ENCODE measurements around the gene KCNN3. TPM values are rescaled to one million over a fixed set of nuclear protein-coding genes. Genes with fewer than 3 reads are reported as not detected.
"Not testable (repeated sequence)": the region's sequence is repeated elsewhere in the genome, so short reads cannot be mapped to it uniquely, and the experiment has no call there.

KCNN3 gene
- total and polyA plus RNA-seq, 2 of the 13 experiments (the other 11 are each of a cell fraction or from before 2014, with no cell fraction given) = not detected

- 13% methylated on average over 1 of the region's 3 CpGs for WGBS (ENCODE audit: low lambda C conversion rate)
- H3K27me3 ChIP-seq (ENCODE audit: control insufficient read depth in 1 of 2, insufficient read depth in 2 of 2, low read length in 2 of 2); H3K36me3 ChIP-seq (replicated peaks in 1 of 2; ENCODE audit: control insufficient read depth in 1 of 2, insufficient read depth in 2 of 2, low read length in 2 of 2); H3K79me2 ChIP-seq (ENCODE audit: insufficient read depth, low read length); H3K4me3 ChIP-seq (replicated peaks in 1 of 3; ENCODE audit: insufficient read depth in 1 of 3, low read depth in 2 of 3, low read length in 3 of 3); in situ Hi-C loops (cut with HindIII; ENCODE audit: extremely low pct_ligation_motif_present, low pct_unique_long_range_greater_than_20kb); H3K4me2 ChIP-seq (ENCODE audit: low read depth, low read length); H4K20me1 ChIP-seq (ENCODE audit: insufficient read depth, low read length); DNase-seq (ENCODE audit: low spot score); H3K9me3 ChIP-seq (ENCODE audit: low read length); ATAC-seq; BruUV-seq (replicated peaks); FAIRE-seq; H3K27ac ChIP-seq (ENCODE audit: extremely low read length, insufficient read depth, low read length); H3K9ac ChIP-seq (ENCODE audit: insufficient read depth, low read depth, low read length); CTCF ChIA-PET (ENCODE audit: low intra/inter-chr PET ratio, low total read pairs); H2AFZ ChIP-seq (ENCODE audit: low read length); TF ChIP-seq NR2F6 (CRISPR knock-in tag; IDR thresholded peaks at IDR 0.05): not testable (repeated sequence)
- POLR2A ChIA-PET = interaction anchor here (1.4 to 2.1 kb wide), 3 partner anchors 24 to 47 kb away, joined by 4 to 9 read pairs (median 6); partner anchors contain the start of gene PBXIP1
- peaks cover 30% of the 10 kb centered on the region for H3K4me1 ChIP-seq (ENCODE audit: insufficient read depth, low read length)
- intact Hi-C loops (cut with micrococcal nuclease; ENCODE audit: unreplicated experiment) = loop anchor here (5.0 to 10.0 kb wide), 2 partner anchors 139 to 177 kb away; no protein-coding TSS in a partner anchor
- 0 out of 2 replicates have a peak, but pooled peaks have one; percentile 26 for TF ChIP-seq NR2F6 (IDR thresholded peaks at IDR 0.05)
These were observed 38.0 kb upstream of the KCNN3 start for GRCh38 chr1:154908129-154908528.

- CTCF ChIA-PET (ENCODE audit: low intra/inter-chr PET ratio, low total read pairs) = interaction anchor here (0.7 to 1.9 kb wide), 6 partner anchors 30 to 155 kb away, joined by 3 to 15 read pairs (median 5); partner anchors contain the start of gene PMVK
- no TSS peak for BruUV-seq (replicated peaks)
- peak; percentile 88 for ATAC-seq
- TF ChIP-seq ZNF276 (CRISPR knock-in tag; IDR thresholded peaks at IDR 0.05; ENCODE audit: low read depth) (0 out of 2 replicates have a peak, but pooled peaks have one; percentile 46), ZMYM4 (CRISPR knock-in tag; IDR thresholded peaks at IDR 0.05) (0 out of 2 replicates have a peak, but pooled peaks have one; percentile 20), CERS6 (CRISPR knock-in tag; IDR thresholded peaks at IDR 0.05) (no peak), NFKBIZ (CRISPR knock-in tag; IDR thresholded peaks at IDR 0.05) (0 out of 2 replicates have a peak, but pooled peaks have one; percentile 29), ELF1 (CRISPR knock-in tag; IDR thresholded peaks at IDR 0.05) (no peak), ETV5 (CRISPR knock-in tag; IDR thresholded peaks at IDR 0.05; ENCODE audit: borderline replicate concordance) (peak; percentile 45; the same call in 1 of the 2 replicates), STAG1 (CRISPR knock-in tag; IDR thresholded peaks at IDR 0.05) (peak; percentile 94), SALL1 (CRISPR knock-in tag; IDR thresholded peaks at IDR 0.05) (peak; percentile 28; the same call in 1 of the 2 replicates), GABPA (IDR thresholded peaks at IDR 0.05; ENCODE audit: low read depth, low read length) (no peak), GABPA (CRISPR knock-in tag; IDR thresholded peaks at IDR 0.05; ENCODE audit: low read depth) (peak; percentile 32; the same call in 1 of the 2 replicates), MAFK (conservative IDR thresholded peaks at IDR 0.05 in 1 of 2, IDR thresholded peaks at IDR 0.05 in 1 of 2; ENCODE audit: low read length in 2 of 2) (no peak), CTCF (CRISPR knock-in tag; IDR thresholded peaks at IDR 0.05) (peak; percentile 94), SMC3 (IDR thresholded peaks at IDR 0.05; ENCODE audit: low read length) (peak; percentile 95)
These were observed 36.6 kb upstream of the KCNN3 start for GRCh38 chr1:154906621-154907081.

More at GRCh38 chr1:154906621-154907081, 36.6 kb upstream of the KCNN3 start:
- Histone ChIP-seq H3K79me2 (ENCODE audit: insufficient read depth, low read length) (no peaks in the 10 kb centered on the region), H3K27ac (ENCODE audit: extremely low read length, insufficient read depth, low read length) (no peak overlapping the region), H3K4me3 (replicated peaks in 1 of 3; ENCODE audit: insufficient read depth in 1 of 3, low read depth in 2 of 3, low read length in 3 of 3) (no peak overlapping the region), H4K20me1 (ENCODE audit: insufficient read depth, low read length) (no peaks in the 10 kb centered on the region), H3K27me3 (ENCODE audit: control insufficient read depth in 1 of 2, insufficient read depth in 2 of 2, low read length in 2 of 2) (no peaks in the 10 kb centered on the region), H2AFZ (ENCODE audit: low read length) (no peak overlapping the region), H3K9me3 (ENCODE audit: low read length) (no peaks in the 10 kb centered on the region), H3K9ac (ENCODE audit: insufficient read depth, low read depth, low read length) (no peak overlapping the region), H3K36me3 (replicated peaks in 1 of 2; ENCODE audit: control insufficient read depth in 1 of 2, insufficient read depth in 2 of 2, low read length in 2 of 2) (no peaks in the 10 kb centered on the region), H3K4me1 (ENCODE audit: insufficient read depth, low read length) (peaks cover 20% of the 10 kb centered on the region), H3K4me2 (ENCODE audit: low read depth, low read length) (0 out of 2 replicates have a peak overlapping the region, but pooled peaks have one; percentile 37)
- in situ Hi-C loops (cut with HindIII; ENCODE audit: extremely low pct_ligation_motif_present, low pct_unique_long_range_greater_than_20kb) = no loop called here
- DNase-seq (ENCODE audit: low spot score) = peak; percentile 52
- no peak for FAIRE-seq
- intact Hi-C loops (cut with micrococcal nuclease; ENCODE audit: unreplicated experiment) = loop anchor here (1.0 to 10.0 kb wide), 5 partner anchors 30 to 178 kb away; partner anchors contain the start of gene PMVK
- 44% methylated on average over 6 of the region's 7 CpGs for WGBS (ENCODE audit: low lambda C conversion rate)
- POLR2A ChIA-PET = interaction anchor here (0.9 to 2.1 kb wide), 4 partner anchors 26 to 49 kb away, joined by 4 to 6 read pairs (median 4); partner anchors contain the start of genes PBXIP1 and PMVK

All from HepG2 (cell line).